Measurements from ENCODE around the gene AP1G2.

Gene AP1G2

GRCh38 chr14:23513818-23514643 is 53.6 kb downstream of the AP1G2 start:
- no peak for DNase-seq (ENCODE audit: low read depth)

- no peak for DNase-seq (ENCODE audit: low read depth)
Measured at GRCh38 chr14:23513005-23513817, 54.4 kb downstream of the AP1G2 start.

- DNase-seq (ENCODE audit: low read depth), result no peak
Measured at GRCh38 chr14:23512156-23512555, 55.4 kb downstream of the AP1G2 start.

Measured in HS-5 (cell line).